Islet precursor cell (in vitro differentiated cells): ENCODE data around the gene ALDH1L2.

Source experiments
- DNase-seq: peaks from one replicate; pipeline ENCODE4 v3.0.0-alpha.2; 2018

Gene ALDH1L2

GRCh38 chr12:104975587-104976343 is 108.5 kb downstream of the ALDH1L2 start:
- no peak for DNase-seq

DNA sequence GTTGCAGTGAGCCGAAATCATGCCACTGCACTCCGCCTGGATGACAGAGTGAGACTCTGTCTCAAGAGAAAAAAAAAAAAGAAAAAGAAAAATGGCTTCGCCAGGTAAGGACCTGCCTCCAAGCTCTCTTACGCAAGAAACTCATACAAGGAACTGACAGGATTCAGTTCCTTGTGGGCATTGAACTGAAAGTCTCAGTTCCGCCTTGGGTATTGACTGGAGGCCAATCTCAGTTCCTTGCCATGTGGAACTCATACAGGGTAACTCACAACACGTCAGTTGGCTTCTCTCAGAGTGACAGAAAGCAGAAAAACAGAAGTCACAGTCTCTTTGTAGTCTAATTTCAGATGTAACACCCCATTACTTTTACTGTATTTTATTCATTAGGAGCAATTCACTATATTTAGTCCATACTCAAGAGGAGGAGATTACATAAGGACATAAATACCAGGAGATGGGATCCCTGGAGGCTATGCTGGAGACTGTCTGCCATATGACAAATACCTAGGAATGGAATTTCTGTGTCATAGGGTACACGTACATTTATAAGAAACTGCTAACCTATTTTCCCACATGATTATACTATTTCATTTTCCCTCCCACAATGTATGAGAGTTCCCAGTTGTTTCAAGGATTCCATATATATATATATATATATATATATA is 109.5 kb downstream of the ALDH1L2 start:
- DNase-seq = no peak

GRCh38 chr12:104973250-104973649 is 111.0 kb downstream of the ALDH1L2 start:
- no peak for DNase-seq

GRCh38 chr12:104971306-104971705 is 113.0 kb downstream of the ALDH1L2 start:
- no peak for DNase-seq
